Spleen (tissue), 11 donors: ENCODE measurements around the gene ADD1. TPM values are rescaled to one million over a fixed set of nuclear protein-coding genes. Genes with fewer than 3 reads are reported as not detected.

Source experiments
- DNase-seq: peaks from one replicate; pipeline ENCODE4 v3.0.0-alpha.2; 2020
- H3K27ac ChIP-seq, 8 donors: fragments of 200-600 bp; sonication (generic) in 7 of 8; 1 replicate in 4 of 8; 2 replicates in 4 of 8; pipeline versions ENCODE4 v1.5.0 to v1.8.0; 2016 to 2021; ENCODE audit warnings: inconsistent platforms in 4 of 8, mild to moderate bottlenecking in 4 of 8, moderate library complexity in 1 of 8
- H3K27me3 ChIP-seq, 7 donors: fragments of 200-600 bp; sonication (generic) in 6 of 7; replicated peaks in 1 of 7; 1 replicate in 4 of 7; 2 replicates in 3 of 7; pipeline versions ENCODE4 v1.5.0 to v1.8.0; 2016 to 2021; ENCODE audit warnings: inconsistent platforms in 3 of 7, mild to moderate bottlenecking in 1 of 7
- H3K36me3 ChIP-seq, 6 donors: fragments of 200-600 bp; sonication (generic) in 5 of 6; 1 replicate in 4 of 6; 2 replicates in 2 of 6; pipeline versions ENCODE4 v1.5.0 to v1.8.0; 2016 to 2021; ENCODE audit warnings: inconsistent platforms in 2 of 6
- H3K4me1 ChIP-seq, 6 donors: fragments of 200-600 bp; sonication (generic) in 5 of 6; 1 replicate in 3 of 6; 2 replicates in 3 of 6; pipeline versions ENCODE4 v1.5.0 to v1.8.0; 2016 to 2021; ENCODE audit warnings: inconsistent platforms in 3 of 6
- H3K4me3 ChIP-seq, 8 donors: fragments of 200-600 bp; sonication (generic) in 7 of 8; 1 replicate in 4 of 8; 2 replicates in 4 of 8; pipeline versions ENCODE4 v1.5.0 to v1.8.0; 2016 to 2021; ENCODE audit warnings: inconsistent platforms in 4 of 8, mild to moderate bottlenecking in 4 of 8, moderate library complexity in 2 of 8
- H3K9me3 ChIP-seq, 8 donors: fragments of 200-600 bp; sonication (generic) in 7 of 8; 1 replicate in 4 of 8; 2 replicates in 4 of 8; pipeline versions ENCODE4 v1.5.0 to v1.8.0; 2016 to 2021; ENCODE audit warnings: inconsistent platforms in 4 of 8
- CTCF ChIP-seq, 11 experiments: fragments of 200-600 bp in 7 of 11; fragments of 450-650 bp in 4 of 11; sonication (generic) in 4 of 11; IDR thresholded peaks in 8 of 11; conservative IDR thresholded peaks in 3 of 11; 1 replicate in 7 of 11; 2 replicates in 4 of 11; pipeline versions ENCODE4 v1.4.0 to v1.8.0; 2016 to 2021; ENCODE audit warnings: antibody characterized with exemption in 11 of 11, inconsistent platforms in 4 of 11, mild to moderate bottlenecking in 1 of 11
- POLR2A ChIP-seq, 3 donors: fragments of 450-650 bp; IDR thresholded peaks; one replicate each; pipeline ENCODE4 v1.5.1; 2017; ENCODE audit warnings: antibody characterized with exemption in 3 of 3, mild to moderate bottlenecking in 1 of 3
- POLR2AphosphoS5 ChIP-seq, 3 donors: sonication (generic); formaldehyde crosslinking; IDR thresholded peaks; one replicate each; pipeline ENCODE4 v1.5.1; 2017; ENCODE audit warnings: antibody characterized with exemption in 3 of 3
- WGBS, 5 donors: extraction: QIAGEN DNeasy Blood & Tissue Kit in 3 of 5; methylation state at CpG; one replicate each; pipeline versions ENCODE4 v1.1.5 to v1.1.7; 2013 to 2018; 5-methylcytosine and 5-hydroxymethylcytosine counted together
- intact Hi-C: fragments of 100-400 bp; cut with DNase I; formaldehyde crosslinking; loops from one replicate; pipeline ENCODE4 v1.15.0; 2023; ENCODE audit warnings: low total_unique reads
- polyA plus RNA-seq, 3 donors: library from polyadenylated mRNA; stranded (reverse); fragments of 200-250 nt; gene quantifications; one replicate each; pipeline ENCODE4 v1.2.1, GENCODE V29; 2013
- total RNA-seq, 7 donors: library from RNA; depleted of rRNA in 3 of 7; stranded (reverse); fragments of >200 nt in 3 of 7; fragmentation: NEBNext Ultra II Directional in 4 of 7; extraction: Animal tissue kit (Norgen Biotek cat#: 25700) in 4 of 7; gene quantifications; one replicate each; pipeline versions ENCODE4 v1.1.0 to v1.2.1, GENCODE V29; 2016 to 2021
- donor health status: healthy with polysubstance abuse.
- donor health status: DM: no; HTN: no; CAD: no; lungs with moderate emphysema.
- donor health status: DM: no; HTN: no; CAD: no.
- donor health status: Bipolar disorder and iron deficiency.
- donor health status: healthy.
- donor health status: DM: no; HTN: no; CAD: no.
- donor health status: DM: yes; HTN: yes; CAD: no.

ADD1 gene
- total and polyA plus RNA-seq, 10 donors: 175 to 348 (median 265) TPM

DNA sequence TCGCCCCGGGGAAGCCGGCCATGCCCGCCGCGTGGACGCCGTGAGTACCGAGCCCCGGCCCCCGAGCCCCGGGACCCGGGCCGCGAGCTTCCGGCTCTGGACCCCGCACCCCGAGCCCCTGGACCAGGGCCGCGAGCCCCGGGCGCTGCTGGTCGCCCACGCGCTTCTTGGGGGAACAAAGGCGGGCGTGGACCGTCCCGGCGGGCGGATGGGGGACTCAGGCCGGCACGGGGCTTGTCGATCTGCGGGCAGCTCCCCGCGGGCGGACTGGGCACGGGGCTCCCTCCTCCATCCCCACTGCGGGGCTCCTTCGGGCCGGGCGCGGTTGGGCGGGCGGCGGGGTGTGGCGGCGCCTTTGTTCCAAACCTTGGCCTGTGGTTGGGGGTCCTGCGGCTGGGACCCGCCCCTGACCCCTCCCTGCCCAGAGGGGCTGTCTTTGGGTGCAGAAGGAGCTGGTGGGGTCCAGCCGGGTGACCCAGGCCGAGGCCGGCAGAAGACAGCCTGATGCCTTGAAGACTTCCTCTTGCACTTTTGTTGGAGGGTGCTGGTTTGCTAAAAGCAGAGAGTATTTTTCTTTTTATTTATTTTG lies 25.2 kb upstream of the ADD1 start:
- intact Hi-C loops: loop anchor here (10.0 kb wide), 1 partner anchor 54 kb away; no protein-coding TSS in a partner anchor
- TF ChIP-seq POLR2AphosphoS5 (IDR thresholded peaks at IDR 0.05) (peak in 1 of 3 donors; percentile 46), POLR2A (IDR thresholded peaks at IDR 0.05) (no peak), CTCF (IDR thresholded peaks at IDR 0.05 in 8 of 11, conservative IDR thresholded peaks at IDR 0.05 in 3 of 11) (no peak)
- H3K36me3 ChIP-seq: peaks cover 0 to 84% (median 41%) of the 10 kb centered on the region in 6 donors
- H3K9me3 ChIP-seq: no peaks in the 10 kb centered on the region
- H3K4me3 ChIP-seq: peak overlapping the region; percentile 28 to 72 (median 42)
- DNase-seq: no peak
- peaks cover 46 to 98% (median 83%) of the 10 kb centered on the region in 6 donors for H3K4me1 ChIP-seq
- WGBS, 5 donors: 3 to 31% (median 10%) methylated on average over 4 to 54 of the region's 54 CpGs
- no peaks in the 10 kb centered on the region for H3K27me3 ChIP-seq
- H3K27ac ChIP-seq: peak overlapping the region; percentile 15 to 93 (median 65)

DNA sequence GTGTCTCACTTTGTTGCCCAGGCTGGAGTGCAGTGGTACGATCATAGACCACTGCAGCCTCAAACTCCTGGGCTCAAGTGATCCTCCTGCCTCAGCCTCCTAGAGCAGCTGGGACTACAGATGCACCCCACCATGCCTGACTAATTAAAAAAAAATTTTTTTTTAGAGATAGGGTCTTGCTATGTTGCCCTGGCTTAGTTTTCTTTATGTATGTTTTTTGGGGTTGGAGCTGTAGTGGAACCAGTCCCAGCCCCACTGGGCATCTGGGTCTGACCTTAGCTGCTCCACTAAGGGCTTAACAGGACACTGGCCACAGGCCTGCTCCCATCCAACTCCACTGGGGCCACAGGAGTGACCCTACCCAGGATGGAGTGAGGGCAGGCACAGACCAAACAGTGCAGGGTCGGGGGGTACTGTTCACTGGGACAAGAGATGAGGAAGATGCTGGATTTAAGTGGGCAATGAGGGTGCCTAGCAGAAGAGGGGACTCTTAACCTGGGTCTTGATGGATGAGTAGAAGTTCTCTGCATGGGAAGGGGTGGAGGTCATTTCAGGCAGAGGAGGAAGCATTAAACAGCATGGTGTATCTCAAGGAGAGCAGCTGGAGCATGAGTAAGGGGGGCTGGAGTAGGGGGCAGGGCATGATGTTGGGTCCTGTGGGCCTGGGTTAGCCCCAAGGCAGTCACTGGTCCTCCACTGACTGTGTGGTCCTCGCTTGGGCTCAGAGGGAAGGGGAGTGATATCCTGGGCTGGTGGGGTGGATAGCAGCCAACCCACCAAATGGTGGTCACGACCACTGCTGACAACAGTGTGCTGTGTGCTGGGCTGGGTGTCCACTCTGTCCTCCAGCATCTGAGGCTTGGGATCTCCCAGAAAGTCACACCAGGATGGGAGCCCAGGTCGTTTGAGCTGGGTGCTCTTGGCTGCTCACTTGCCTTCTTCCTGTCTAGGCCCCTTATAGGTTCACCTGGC lies 24.1 kb upstream of the ADD1 start:
- Histone ChIP-seq H3K27ac (peak overlapping the region in 5 of 8 donors; percentile 27 to 93 (median 70)), H3K27me3 (no peaks in the 10 kb centered on the region), H3K4me1 (peaks cover 37 to 98% (median 82%) of the 10 kb centered on the region in 6 donors), H3K36me3 (peaks cover 0 to 85% (median 48%) of the 10 kb centered on the region in 6 donors), H3K4me3 (peak overlapping the region in 2 of 8 donors; percentile 55 to 72), H3K9me3 (no peaks in the 10 kb centered on the region)
- intact Hi-C loops: loop anchor here (10.0 kb wide), 1 partner anchor 55 kb away; no protein-coding TSS in a partner anchor
- TF ChIP-seq POLR2A (IDR thresholded peaks at IDR 0.05) (no peak), CTCF (IDR thresholded peaks at IDR 0.05 in 8 of 11, conservative IDR thresholded peaks at IDR 0.05 in 3 of 11) (no peak)
- DNase-seq: peak; percentile 57
- WGBS, 5 donors: 75 to 84% (median 81%) methylated on average over 4 to 5 of the region's 5 CpGs

DNA sequence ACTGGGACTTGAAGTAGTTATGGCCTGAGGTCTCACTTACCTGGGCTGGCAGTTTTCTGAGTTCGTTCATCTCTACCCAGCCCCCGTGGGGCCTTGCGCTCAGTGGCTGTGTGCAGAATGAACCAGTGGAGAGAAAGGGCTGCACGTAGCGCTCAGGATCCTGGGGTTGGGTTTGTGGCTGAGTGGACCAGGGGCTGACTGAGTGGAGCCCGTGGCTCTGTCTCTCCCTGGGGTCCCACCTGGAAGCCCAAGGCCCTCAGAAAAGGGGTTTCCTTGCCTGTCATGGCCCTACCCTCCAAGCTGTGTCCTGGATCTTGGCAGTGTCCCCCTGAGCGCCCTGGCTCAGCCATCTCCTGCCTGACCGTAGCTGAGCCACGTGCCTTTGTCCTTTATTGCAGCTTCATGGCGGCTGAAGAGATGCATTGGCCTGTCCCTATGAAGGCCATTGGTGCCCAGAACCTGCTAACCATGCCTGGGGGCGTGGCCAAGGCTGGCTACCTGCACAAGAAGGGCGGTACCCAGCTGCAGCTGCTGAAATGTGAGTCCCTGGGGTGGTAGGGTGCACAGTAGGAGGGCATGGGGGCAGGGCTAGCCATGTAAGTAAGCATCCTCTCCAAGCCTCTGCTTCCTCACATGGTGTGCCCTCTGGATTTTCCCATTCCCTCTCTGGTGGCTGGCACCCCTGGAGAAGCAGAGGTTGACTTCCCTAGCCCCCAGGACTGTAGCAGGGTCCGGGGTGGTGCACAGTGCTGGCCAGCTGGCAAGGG lies 23.2 kb upstream of the ADD1 start:
- no peaks in the 10 kb centered on the region for H3K27me3 ChIP-seq
- peak overlapping the region in 4 of 8 donors; percentile 63 to 93 (median 78) for H3K27ac ChIP-seq
- intact Hi-C loops: no loop called here
- TF ChIP-seq CTCF (IDR thresholded peaks at IDR 0.05 in 8 of 11, conservative IDR thresholded peaks at IDR 0.05 in 3 of 11): no peak
- TF ChIP-seq POLR2AphosphoS5 (IDR thresholded peaks at IDR 0.05): peak in 1 of 3 donors; percentile 12
- DNase-seq: peak; percentile 67
- WGBS, 5 donors: 84 to 91% (median 89%) methylated on average over 2 to 13 of the region's 13 CpGs
- no peaks in the 10 kb centered on the region for H3K9me3 ChIP-seq
- H3K36me3 ChIP-seq: peaks cover 0 to 85% (median 53%) of the 10 kb centered on the region in 6 donors
- H3K4me1 ChIP-seq: peaks cover 28 to 97% (median 80%) of the 10 kb centered on the region in 6 donors
- H3K4me3 ChIP-seq: no peak overlapping the region
